Breast epithelium (tissue), 3 donors: ENCODE data around the gene GNG7.

ENCODE experiments used
- CTCF ChIP-seq, 3 donors: fragments of 450-650 bp; IDR thresholded peaks; one replicate each; pipeline ENCODE4 v1.5.1; 2016 to 2017; ENCODE audit warnings: antibody characterized with exemption in 3 of 3, mild to moderate bottlenecking in 3 of 3, moderate library complexity in 3 of 3
- POLR2A ChIP-seq: fragments of 450-650 bp; IDR thresholded peaks from one replicate; pipeline ENCODE4 v1.6.1; 2016; ENCODE audit warnings: antibody characterized with exemption, mild to moderate bottlenecking, moderate library complexity

DNA sequence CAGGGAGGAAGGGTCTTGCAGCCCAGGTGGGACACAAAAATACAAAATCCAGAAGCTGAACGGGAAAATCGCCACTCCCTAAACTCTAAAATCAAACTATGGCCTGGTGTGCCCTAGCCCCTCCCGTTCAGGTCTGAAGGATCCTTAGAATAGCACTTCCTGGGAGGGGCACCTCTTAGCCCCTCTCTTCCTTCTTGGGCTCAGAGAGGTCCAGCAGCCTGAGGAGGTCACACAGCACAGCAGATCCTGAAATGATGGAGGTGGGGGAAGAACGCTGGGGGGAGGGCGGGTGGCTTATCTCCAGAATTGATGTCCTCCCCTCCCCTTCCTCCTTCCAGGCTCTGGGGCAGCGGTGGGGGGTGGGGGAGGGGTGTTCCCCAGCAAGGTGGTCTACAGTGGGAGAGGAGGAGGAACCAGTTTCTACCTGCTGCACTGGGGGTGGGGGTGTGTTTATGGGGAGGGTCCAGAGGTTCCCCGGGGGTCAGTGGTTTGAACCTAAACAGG is 16.8 kb upstream of the GNG7 start:
- TF ChIP-seq CTCF (IDR thresholded peaks at IDR 0.05) = no peak
- no peak for TF ChIP-seq POLR2A
